HEK293 (cell line): ENCODE data around the gene LMAN2L.

Experiments
- GLIS1 ChIP-seq: fragments of 450-650 bp; formaldehyde crosslinking; IDR thresholded peaks from 2 replicates; pipeline ENCODE4 v1.5.1; 2016; ENCODE audit warnings: missing biosample characterization, missing genetic modification characterization
- KLF16 ChIP-seq: fragments of 450-650 bp; formaldehyde crosslinking; IDR thresholded peaks from 2 replicates; pipeline ENCODE4 v1.5.1; 2017; ENCODE audit warnings: missing biosample characterization, missing genetic modification characterization
- OVOL3 ChIP-seq: fragments of 450-650 bp; formaldehyde crosslinking; IDR thresholded peaks from 2 replicates; pipeline ENCODE4 v1.5.1; 2016; ENCODE audit warnings: missing biosample characterization, missing genetic modification characterization
- SCRT2 ChIP-seq: fragments of 450-650 bp; formaldehyde crosslinking; IDR thresholded peaks from 2 replicates; pipeline ENCODE4 v1.5.1; 2016; ENCODE audit warnings: missing biosample characterization, missing genetic modification characterization
- SP7 ChIP-seq: fragments of 450-650 bp; formaldehyde crosslinking; IDR thresholded peaks from 2 replicates; pipeline ENCODE4 v1.5.1; 2016; ENCODE audit warnings: missing biosample characterization, missing genetic modification characterization
- TRIM28 ChIP-seq: IDR thresholded peaks from 2 replicates; pipeline ENCODE4 v1.6.1; 2011; ENCODE audit warnings: low read length, control low read depth, borderline replicate concordance
- ZFP37 ChIP-seq: fragments of 450-650 bp; formaldehyde crosslinking; IDR thresholded peaks from 2 replicates; pipeline ENCODE4 v1.5.1; 2016; ENCODE audit warnings: missing biosample characterization, missing genetic modification characterization
- ZNF112 ChIP-seq: fragments of 450-650 bp; formaldehyde crosslinking; IDR thresholded peaks from 2 replicates; pipeline ENCODE4 v1.5.0; 2017; ENCODE audit warnings: missing biosample characterization, missing genetic modification characterization
- ZNF248 ChIP-seq: fragments of 450-650 bp; formaldehyde crosslinking; IDR thresholded peaks from 2 replicates; pipeline ENCODE4 v1.5.1; 2017; ENCODE audit warnings: missing biosample characterization, missing genetic modification characterization
- ZNF302 ChIP-seq: fragments of 450-650 bp; formaldehyde crosslinking; IDR thresholded peaks from 2 replicates; pipeline ENCODE4 v1.5.1; 2016; ENCODE audit warnings: missing biosample characterization, missing genetic modification characterization, low read depth
- ZNF335 ChIP-seq: fragments of 450-650 bp; formaldehyde crosslinking; conservative IDR thresholded peaks from 2 replicates; pipeline ENCODE4 v1.5.1; 2016; ENCODE audit warnings: missing biosample characterization, missing genetic modification characterization
- ZNF37A ChIP-seq: fragments of 450-650 bp; IDR thresholded peaks from 2 replicates; pipeline ENCODE4 v1.5.1; 2018; ENCODE audit warnings: missing biosample characterization, missing genetic modification characterization
- ZNF529 ChIP-seq: fragments of 450-650 bp; formaldehyde crosslinking; IDR thresholded peaks from 2 replicates; pipeline ENCODE4 v1.5.1; 2017; ENCODE audit warnings: missing genetic modification characterization, missing biosample characterization; ENCODE audit not compliant: insufficient replicate concordance
- ZNF544 ChIP-seq: fragments of 450-650 bp; formaldehyde crosslinking; IDR thresholded peaks from 2 replicates; pipeline ENCODE4 v1.5.0; 2017; ENCODE audit warnings: missing biosample characterization, missing genetic modification characterization
- ZNF548 ChIP-seq: fragments of 450-650 bp; formaldehyde crosslinking; IDR thresholded peaks from 2 replicates; pipeline ENCODE4 v1.5.1; 2016; ENCODE audit warnings: missing biosample characterization, missing genetic modification characterization
- ZNF658 ChIP-seq: fragments of 450-650 bp; formaldehyde crosslinking; IDR thresholded peaks from 2 replicates; pipeline ENCODE4; 2016; ENCODE audit warnings: missing biosample characterization, missing genetic modification characterization
- ZNF701 ChIP-seq: fragments of 450-650 bp; formaldehyde crosslinking; IDR thresholded peaks from 2 replicates; pipeline ENCODE4 v1.5.1; 2016; ENCODE audit warnings: missing biosample characterization, missing genetic modification characterization
- ZNF747 ChIP-seq: fragments of 450-650 bp; formaldehyde crosslinking; IDR thresholded peaks from 2 replicates; pipeline ENCODE4 v1.5.1; 2016; ENCODE audit warnings: missing biosample characterization, missing genetic modification characterization
- ZNF777 ChIP-seq: fragments of 450-650 bp; formaldehyde crosslinking; IDR thresholded peaks from 2 replicates; pipeline ENCODE4 v1.5.1; 2017; ENCODE audit warnings: missing biosample characterization, missing genetic modification characterization, borderline replicate concordance
- ZNF792 ChIP-seq: fragments of 450-650 bp; formaldehyde crosslinking; IDR thresholded peaks from 2 replicates; pipeline ENCODE4 v1.5.1; 2016; ENCODE audit warnings: missing biosample characterization, missing genetic modification characterization
- ZSCAN23 ChIP-seq: fragments of 450-650 bp; formaldehyde crosslinking; IDR thresholded peaks from 2 replicates; pipeline ENCODE4 v1.5.1; 2016; ENCODE audit warnings: missing biosample characterization, missing genetic modification characterization
- TF ChIP-seq, protein P1 (sequence below): fragments of 450-650 bp; formaldehyde crosslinking; IDR thresholded peaks from 2 replicates; pipeline ENCODE4 v1.5.1; 2016; ENCODE audit warnings: missing biosample characterization, missing genetic modification characterization
- TF ChIP-seq, protein P2 (sequence below): fragments of 450-650 bp; formaldehyde crosslinking; IDR thresholded peaks from 2 replicates; pipeline ENCODE4 v1.5.1; 2016; ENCODE audit warnings: missing biosample characterization, missing genetic modification characterization
- TF ChIP-seq, protein P3 (sequence below): fragments of 450-650 bp; formaldehyde crosslinking; IDR thresholded peaks from 2 replicates; pipeline ENCODE4 v1.5.1; 2016; ENCODE audit warnings: missing biosample characterization, missing genetic modification characterization
- TF ChIP-seq, protein P4 (sequence below): sonication (generic); formaldehyde crosslinking; IDR thresholded peaks from 2 replicates; pipeline ENCODE4 v1.8.1; 2022; ENCODE audit warnings: mild to moderate bottlenecking, moderate library complexity, missing genetic modification reagents
- TF ChIP-seq, protein P5 (sequence below): fragments of 450-650 bp; formaldehyde crosslinking; IDR thresholded peaks from 2 replicates; pipeline ENCODE4 v1.5.1; 2017; ENCODE audit warnings: missing biosample characterization, missing genetic modification characterization
- TF ChIP-seq, protein P6 (sequence below): fragments of 450-650 bp; formaldehyde crosslinking; IDR thresholded peaks from 2 replicates; pipeline ENCODE4 v1.5.1; 2016; ENCODE audit warnings: missing biosample characterization, missing genetic modification characterization

The LMAN2L gene

DNA sequence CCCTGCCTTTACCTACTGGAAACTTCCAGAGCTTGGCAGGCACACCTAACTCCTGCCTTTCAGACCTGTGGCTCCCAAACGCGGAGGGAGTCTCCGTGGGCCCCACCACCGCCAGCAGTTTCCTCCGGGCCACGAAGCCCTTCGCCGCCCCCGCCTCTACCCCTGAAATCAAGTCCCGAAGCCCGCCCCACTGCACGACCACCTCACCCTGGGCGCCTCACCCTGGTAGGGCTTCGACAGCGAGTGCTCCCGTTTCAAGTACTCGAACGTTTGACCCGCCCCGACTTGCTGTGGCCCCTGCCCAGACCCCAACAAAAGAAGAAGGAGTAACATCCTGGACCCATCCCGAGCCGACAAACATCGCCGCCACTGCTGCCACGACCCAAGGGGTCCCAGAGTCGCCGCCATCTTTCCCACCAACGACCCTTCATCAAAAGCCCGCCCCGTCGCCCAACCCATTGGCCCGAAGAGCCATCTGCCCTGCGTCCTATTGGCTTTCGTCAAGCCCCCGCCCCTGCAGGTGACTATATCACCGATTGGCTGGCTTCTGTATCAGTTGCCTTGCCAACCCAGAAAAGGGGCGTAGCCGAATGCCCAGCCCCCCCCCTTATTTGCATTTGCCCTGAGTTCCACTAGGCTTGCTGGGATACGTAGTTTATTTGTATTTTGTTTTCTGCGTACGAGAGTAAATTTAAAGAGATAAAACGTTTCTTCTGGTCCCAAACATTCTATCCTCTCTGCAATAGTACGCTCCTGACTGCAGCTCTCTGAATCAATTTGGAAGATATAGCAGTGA lies at the start of gene LMAN2L (continued):
- TF ChIP-seq, protein P1, sequence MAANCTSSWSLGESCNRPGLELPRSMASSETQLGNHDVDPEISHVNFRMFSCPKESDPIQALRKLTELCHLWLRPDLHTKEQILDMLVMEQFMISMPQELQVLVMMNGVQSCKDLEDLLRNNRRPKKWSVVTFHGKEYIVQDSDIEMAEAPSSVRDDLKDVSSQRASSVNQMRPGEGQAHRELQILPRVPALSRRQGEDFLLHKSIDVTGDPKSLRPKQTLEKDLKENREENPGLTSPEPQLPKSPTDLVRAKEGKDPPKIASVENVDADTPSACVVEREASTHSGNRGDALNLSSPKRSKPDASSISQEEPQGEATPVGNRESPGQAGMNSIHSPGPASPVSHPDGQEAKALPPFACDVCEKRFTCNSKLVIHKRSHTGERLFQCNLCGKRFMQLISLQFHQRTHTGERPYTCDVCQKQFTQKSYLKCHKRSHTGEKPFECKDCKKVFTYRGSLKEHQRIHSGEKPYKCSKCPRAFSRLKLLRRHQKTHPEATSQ (tag by site-specific recombination): no peak
- TF ChIP-seq ZSCAN23 (tag by site-specific recombination): no peak
- TF ChIP-seq ZNF112: no peak
- no peak for TF ChIP-seq ZFP37
- no peak for TF ChIP-seq ZNF544 (tag by site-specific recombination)
- TF ChIP-seq ZNF747 (tag by site-specific recombination): no peak
- no peak for TF ChIP-seq ZNF777 (tag by site-specific recombination)
- TF ChIP-seq, protein P2, sequence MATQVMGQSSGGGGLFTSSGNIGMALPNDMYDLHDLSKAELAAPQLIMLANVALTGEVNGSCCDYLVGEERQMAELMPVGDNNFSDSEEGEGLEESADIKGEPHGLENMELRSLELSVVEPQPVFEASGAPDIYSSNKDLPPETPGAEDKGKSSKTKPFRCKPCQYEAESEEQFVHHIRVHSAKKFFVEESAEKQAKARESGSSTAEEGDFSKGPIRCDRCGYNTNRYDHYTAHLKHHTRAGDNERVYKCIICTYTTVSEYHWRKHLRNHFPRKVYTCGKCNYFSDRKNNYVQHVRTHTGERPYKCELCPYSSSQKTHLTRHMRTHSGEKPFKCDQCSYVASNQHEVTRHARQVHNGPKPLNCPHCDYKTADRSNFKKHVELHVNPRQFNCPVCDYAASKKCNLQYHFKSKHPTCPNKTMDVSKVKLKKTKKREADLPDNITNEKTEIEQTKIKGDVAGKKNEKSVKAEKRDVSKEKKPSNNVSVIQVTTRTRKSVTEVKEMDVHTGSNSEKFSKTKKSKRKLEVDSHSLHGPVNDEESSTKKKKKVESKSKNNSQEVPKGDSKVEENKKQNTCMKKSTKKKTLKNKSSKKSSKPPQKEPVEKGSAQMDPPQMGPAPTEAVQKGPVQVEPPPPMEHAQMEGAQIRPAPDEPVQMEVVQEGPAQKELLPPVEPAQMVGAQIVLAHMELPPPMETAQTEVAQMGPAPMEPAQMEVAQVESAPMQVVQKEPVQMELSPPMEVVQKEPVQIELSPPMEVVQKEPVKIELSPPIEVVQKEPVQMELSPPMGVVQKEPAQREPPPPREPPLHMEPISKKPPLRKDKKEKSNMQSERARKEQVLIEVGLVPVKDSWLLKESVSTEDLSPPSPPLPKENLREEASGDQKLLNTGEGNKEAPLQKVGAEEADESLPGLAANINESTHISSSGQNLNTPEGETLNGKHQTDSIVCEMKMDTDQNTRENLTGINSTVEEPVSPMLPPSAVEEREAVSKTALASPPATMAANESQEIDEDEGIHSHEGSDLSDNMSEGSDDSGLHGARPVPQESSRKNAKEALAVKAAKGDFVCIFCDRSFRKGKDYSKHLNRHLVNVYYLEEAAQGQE: 0 out of 2 replicates have a peak, but pooled peaks have one; percentile 22
- no peak for TF ChIP-seq KLF16 (tag by site-specific recombination)
- TF ChIP-seq ZNF548 (tag by site-specific recombination): no peak
- TF ChIP-seq ZNF792 (tag by site-specific recombination): no peak
- no peak for TF ChIP-seq TRIM28
- TF ChIP-seq, protein P3, sequence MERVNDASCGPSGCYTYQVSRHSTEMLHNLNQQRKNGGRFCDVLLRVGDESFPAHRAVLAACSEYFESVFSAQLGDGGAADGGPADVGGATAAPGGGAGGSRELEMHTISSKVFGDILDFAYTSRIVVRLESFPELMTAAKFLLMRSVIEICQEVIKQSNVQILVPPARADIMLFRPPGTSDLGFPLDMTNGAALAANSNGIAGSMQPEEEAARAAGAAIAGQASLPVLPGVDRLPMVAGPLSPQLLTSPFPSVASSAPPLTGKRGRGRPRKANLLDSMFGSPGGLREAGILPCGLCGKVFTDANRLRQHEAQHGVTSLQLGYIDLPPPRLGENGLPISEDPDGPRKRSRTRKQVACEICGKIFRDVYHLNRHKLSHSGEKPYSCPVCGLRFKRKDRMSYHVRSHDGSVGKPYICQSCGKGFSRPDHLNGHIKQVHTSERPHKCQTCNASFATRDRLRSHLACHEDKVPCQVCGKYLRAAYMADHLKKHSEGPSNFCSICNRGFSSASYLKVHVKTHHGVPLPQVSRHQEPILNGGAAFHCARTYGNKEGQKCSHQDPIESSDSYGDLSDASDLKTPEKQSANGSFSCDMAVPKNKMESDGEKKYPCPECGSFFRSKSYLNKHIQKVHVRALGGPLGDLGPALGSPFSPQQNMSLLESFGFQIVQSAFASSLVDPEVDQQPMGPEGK (tag by site-specific recombination): no peak
- TF ChIP-seq ZNF701 (tag by site-specific recombination): no peak
- no peak for TF ChIP-seq ZNF302
- TF ChIP-seq, protein P4, sequence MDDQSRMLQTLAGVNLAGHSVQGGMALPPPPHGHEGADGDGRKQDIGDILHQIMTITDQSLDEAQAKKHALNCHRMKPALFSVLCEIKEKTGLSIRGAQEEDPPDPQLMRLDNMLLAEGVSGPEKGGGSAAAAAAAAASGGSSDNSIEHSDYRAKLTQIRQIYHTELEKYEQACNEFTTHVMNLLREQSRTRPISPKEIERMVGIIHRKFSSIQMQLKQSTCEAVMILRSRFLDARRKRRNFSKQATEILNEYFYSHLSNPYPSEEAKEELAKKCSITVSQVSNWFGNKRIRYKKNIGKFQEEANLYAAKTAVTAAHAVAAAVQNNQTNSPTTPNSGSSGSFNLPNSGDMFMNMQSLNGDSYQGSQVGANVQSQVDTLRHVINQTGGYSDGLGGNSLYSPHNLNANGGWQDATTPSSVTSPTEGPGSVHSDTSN: no peak
- TF ChIP-seq ZNF529 (tag by site-specific recombination): no peak
- peak; percentile 84 for TF ChIP-seq ZNF335
- TF ChIP-seq SCRT2: peak; percentile 75
- TF ChIP-seq ZNF658 (tag by site-specific recombination): no peak
- TF ChIP-seq SP7 (tag by site-specific recombination): no peak
- TF ChIP-seq ZNF37A (tag by site-specific recombination): no peak
- TF ChIP-seq, protein P5, sequence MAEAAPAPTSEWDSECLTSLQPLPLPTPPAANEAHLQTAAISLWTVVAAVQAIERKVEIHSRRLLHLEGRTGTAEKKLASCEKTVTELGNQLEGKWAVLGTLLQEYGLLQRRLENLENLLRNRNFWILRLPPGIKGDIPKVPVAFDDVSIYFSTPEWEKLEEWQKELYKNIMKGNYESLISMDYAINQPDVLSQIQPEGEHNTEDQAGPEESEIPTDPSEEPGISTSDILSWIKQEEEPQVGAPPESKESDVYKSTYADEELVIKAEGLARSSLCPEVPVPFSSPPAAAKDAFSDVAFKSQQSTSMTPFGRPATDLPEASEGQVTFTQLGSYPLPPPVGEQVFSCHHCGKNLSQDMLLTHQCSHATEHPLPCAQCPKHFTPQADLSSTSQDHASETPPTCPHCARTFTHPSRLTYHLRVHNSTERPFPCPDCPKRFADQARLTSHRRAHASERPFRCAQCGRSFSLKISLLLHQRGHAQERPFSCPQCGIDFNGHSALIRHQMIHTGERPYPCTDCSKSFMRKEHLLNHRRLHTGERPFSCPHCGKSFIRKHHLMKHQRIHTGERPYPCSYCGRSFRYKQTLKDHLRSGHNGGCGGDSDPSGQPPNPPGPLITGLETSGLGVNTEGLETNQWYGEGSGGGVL (tag by site-specific recombination): no peak
- TF ChIP-seq, protein P6, sequence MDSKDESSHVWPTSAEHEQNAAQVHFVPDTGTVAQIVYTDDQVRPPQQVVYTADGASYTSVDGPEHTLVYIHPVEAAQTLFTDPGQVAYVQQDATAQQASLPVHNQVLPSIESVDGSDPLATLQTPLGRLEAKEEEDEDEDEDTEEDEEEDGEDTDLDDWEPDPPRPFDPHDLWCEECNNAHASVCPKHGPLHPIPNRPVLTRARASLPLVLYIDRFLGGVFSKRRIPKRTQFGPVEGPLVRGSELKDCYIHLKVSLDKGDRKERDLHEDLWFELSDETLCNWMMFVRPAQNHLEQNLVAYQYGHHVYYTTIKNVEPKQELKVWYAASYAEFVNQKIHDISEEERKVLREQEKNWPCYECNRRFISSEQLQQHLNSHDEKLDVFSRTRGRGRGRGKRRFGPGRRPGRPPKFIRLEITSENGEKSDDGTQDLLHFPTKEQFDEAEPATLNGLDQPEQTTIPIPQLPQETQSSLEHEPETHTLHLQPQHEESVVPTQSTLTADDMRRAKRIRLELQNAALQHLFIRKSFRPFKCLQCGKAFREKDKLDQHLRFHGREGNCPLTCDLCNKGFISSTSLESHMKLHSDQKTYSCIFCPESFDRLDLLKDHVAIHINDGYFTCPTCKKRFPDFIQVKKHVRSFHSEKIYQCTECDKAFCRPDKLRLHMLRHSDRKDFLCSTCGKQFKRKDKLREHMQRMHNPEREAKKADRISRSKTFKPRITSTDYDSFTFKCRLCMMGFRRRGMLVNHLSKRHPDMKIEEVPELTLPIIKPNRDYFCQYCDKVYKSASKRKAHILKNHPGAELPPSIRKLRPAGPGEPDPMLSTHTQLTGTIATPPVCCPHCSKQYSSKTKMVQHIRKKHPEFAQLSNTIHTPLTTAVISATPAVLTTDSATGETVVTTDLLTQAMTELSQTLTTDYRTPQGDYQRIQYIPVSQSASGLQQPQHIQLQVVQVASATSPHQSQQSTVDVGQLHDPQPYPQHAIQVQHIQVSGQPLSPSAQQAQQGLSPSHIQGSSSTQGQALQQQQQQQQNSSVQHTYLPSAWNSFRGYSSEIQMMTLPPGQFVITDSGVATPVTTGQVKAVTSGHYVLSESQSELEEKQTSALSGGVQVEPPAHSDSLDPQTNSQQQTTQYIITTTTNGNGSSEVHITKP (tag by site-specific recombination): peak; percentile 61
- TF ChIP-seq ZNF248 (tag by site-specific recombination): no peak
- TF ChIP-seq OVOL3: no peak
- TF ChIP-seq GLIS1 (tag by site-specific recombination): peak; percentile 64
